Thyroid gland (tissue), 4 donors: ENCODE data around the gene HHIPL1. TPM values are rescaled to one million over a fixed set of nuclear protein-coding genes. Genes with fewer than 3 reads are reported as not detected.

ENCODE experiments used
- DNase-seq, 2 donors: peaks; one replicate each; pipeline ENCODE4 v3.0.0-alpha.2; 2019
- H3K27ac ChIP-seq, 3 donors: fragments of 200-600 bp; sonication (generic); 1 replicate in 2 of 3; 2 replicates in 1 of 3; pipeline ENCODE4 v1.5.1; 2016 to 2019; ENCODE audit warnings: mild to moderate bottlenecking in 1 of 3, moderate library complexity in 1 of 3
- H3K27me3 ChIP-seq: fragments of 200-600 bp; sonication (generic); one replicate; pipeline ENCODE4 v1.5.1; 2019
- H3K36me3 ChIP-seq, 2 donors: fragments of 200-600 bp; sonication (generic); one replicate each; pipeline ENCODE4 v1.5.1; 2016 to 2019
- H3K4me1 ChIP-seq, 2 donors: fragments of 200-600 bp; sonication (generic); one replicate each; pipeline ENCODE4 v1.5.1; 2017 to 2019
- H3K4me3 ChIP-seq, 3 donors: fragments of 200-600 bp; sonication (generic); replicated peaks in 1 of 3; 1 replicate in 2 of 3; 2 replicates in 1 of 3; pipeline ENCODE4 v1.5.1; 2016; ENCODE audit warnings: mild to moderate bottlenecking in 1 of 3
- H3K9me3 ChIP-seq: fragments of 200-600 bp; sonication (generic); one replicate; pipeline ENCODE4 v1.5.1; 2017
- CTCF ChIP-seq, 6 experiments: fragments of 200-600 bp in 3 of 6; fragments of 450-650 bp in 3 of 6; sonication (generic) in 3 of 6; IDR thresholded peaks; one replicate each; pipeline ENCODE4 v1.5.1; 2016 to 2019; ENCODE audit warnings: antibody characterized with exemption in 6 of 6, mild to moderate bottlenecking in 2 of 6, inconsistent platforms in 1 of 6, moderate library complexity in 1 of 6
- POLR2A ChIP-seq, 2 donors: fragments of 450-650 bp; IDR thresholded peaks; one replicate each; pipeline ENCODE4 v1.6.1; 2017; ENCODE audit warnings: antibody characterized with exemption in 2 of 2, mild to moderate bottlenecking in 2 of 2, moderate library complexity in 1 of 2
- WGBS, 2 donors: methylation state at CpG; one replicate each; pipeline ENCODE4 v1.1.5; 2017; 5-methylcytosine and 5-hydroxymethylcytosine counted together
- intact Hi-C: fragments of 100-400 bp; cut with DNase I; formaldehyde crosslinking; loops from one replicate; pipeline ENCODE4 v1.15.1; 2023
- total RNA-seq, 4 donors: library from RNA; depleted of rRNA; stranded (reverse); fragments of >200 nt; gene quantifications; one replicate each; pipeline ENCODE4 v1.2.3, GENCODE V29; 2016

The HHIPL1 gene
- total RNA-seq, 4 donors from 2014 or later: 0.98 to 2.7 (median 1.1) TPM

- no peak overlapping the region for H3K27ac ChIP-seq
- intact Hi-C loops: no loop called here
- 95 to 96% methylated on average over 11 to 14 of the region's 14 CpGs for WGBS, 2 donors
- no peaks in the 10 kb centered on the region for H3K9me3 ChIP-seq
- no peak for DNase-seq
- no peak overlapping the region for H3K4me3 ChIP-seq
- H3K4me1 ChIP-seq: no peaks in the 10 kb centered on the region
- no peak for TF ChIP-seq CTCF (IDR thresholded peaks at IDR 0.05)
- TF ChIP-seq POLR2A (IDR thresholded peaks at IDR 0.05): no peak
- H3K27me3 ChIP-seq: no peaks in the 10 kb centered on the region
- no peaks in the 10 kb centered on the region for H3K36me3 ChIP-seq
These were observed 72.1 kb downstream of the HHIPL1 start for GRCh38 chr14:99716850-99717681.

GRCh38 chr14:99717682-99718013, 72.7 kb downstream of the HHIPL1 start:
- intact Hi-C loops: no loop called here
- DNase-seq: no peak
- H3K27ac ChIP-seq: no peak overlapping the region
- H3K9me3 ChIP-seq: no peaks in the 10 kb centered on the region
- no peak overlapping the region for H3K4me3 ChIP-seq
- TF ChIP-seq CTCF (IDR thresholded peaks at IDR 0.05) (no peak), POLR2A (IDR thresholded peaks at IDR 0.05) (no peak)
- H3K36me3 ChIP-seq: no peaks in the 10 kb centered on the region
- WGBS, 2 donors: 87 to 96% methylated on average over 5 of the region's 5 CpGs
- H3K27me3 ChIP-seq: no peaks in the 10 kb centered on the region
- no peaks in the 10 kb centered on the region for H3K4me1 ChIP-seq

DNA sequence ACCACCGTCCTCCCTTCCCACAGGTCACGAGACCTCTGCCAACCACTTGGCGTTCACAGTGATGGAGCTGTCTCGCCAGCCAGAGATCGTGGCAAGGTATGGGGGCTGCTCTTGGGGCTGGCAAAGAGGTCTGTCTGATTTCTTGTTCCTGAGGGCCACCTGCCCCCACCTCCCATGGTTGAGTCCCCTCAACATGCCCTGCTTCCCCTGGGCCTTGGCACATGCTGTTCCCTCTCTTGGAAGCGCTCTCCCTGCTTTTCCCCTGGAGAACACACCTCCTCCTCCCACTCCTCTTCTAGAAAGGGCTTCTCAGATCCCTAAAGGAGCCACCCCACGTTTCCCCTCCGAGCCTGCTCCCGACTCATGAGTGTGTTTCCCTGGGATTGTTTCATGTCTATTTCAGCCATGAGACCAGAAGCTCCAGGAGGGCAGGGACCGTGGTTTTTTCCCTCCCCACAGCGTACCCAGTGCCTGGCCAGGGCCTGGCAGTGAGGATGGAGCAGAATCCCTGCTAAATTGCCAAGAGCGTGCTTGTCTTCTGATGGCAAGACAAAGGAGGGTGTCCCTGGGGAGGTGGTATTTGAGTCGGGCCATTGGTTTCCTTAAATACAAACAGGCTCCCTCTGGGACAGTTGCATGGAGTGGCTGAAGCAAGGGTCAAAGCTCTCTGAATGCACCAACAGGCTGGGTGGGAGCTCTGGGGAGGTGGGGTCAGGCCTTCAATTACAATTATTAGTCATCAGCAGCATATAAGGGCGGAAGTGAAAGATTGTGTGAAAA, 73.3 kb downstream of the HHIPL1 start:
- WGBS, 2 donors: 76 to 81% methylated on average over 14 of the region's 14 CpGs
- Histone ChIP-seq H3K36me3 (no peaks in the 10 kb centered on the region), H3K4me1 (no peaks in the 10 kb centered on the region), H3K9me3 (no peaks in the 10 kb centered on the region), H3K27me3 (no peaks in the 10 kb centered on the region), H3K27ac (no peak overlapping the region), H3K4me3 (no peak overlapping the region)
- intact Hi-C loops: no loop called here
- TF ChIP-seq POLR2A (IDR thresholded peaks at IDR 0.05): no peak
- TF ChIP-seq CTCF (IDR thresholded peaks at IDR 0.05): no peak
- no peak for DNase-seq

- no peak for DNase-seq
- no peak overlapping the region for H3K4me3 ChIP-seq
- TF ChIP-seq POLR2A (IDR thresholded peaks at IDR 0.05) (no peak), CTCF (IDR thresholded peaks at IDR 0.05) (no peak)
- 88 to 92% methylated on average over 5 of the region's 5 CpGs for WGBS, 2 donors
- H3K9me3 ChIP-seq: no peaks in the 10 kb centered on the region
- H3K36me3 ChIP-seq: no peaks in the 10 kb centered on the region
- H3K27me3 ChIP-seq: no peaks in the 10 kb centered on the region
- intact Hi-C loops: no loop called here
- H3K4me1 ChIP-seq: no peaks in the 10 kb centered on the region
- H3K27ac ChIP-seq: no peak overlapping the region
These were observed 73.9 kb downstream of the HHIPL1 start for GRCh38 chr14:99718811-99719192.
